ENCODE data around the gene LHFPL2. TPM values are rescaled to one million over a fixed set of nuclear protein-coding genes. Genes with fewer than 3 reads are reported as not detected.
A peak's percentile ranks its signal among the peaks of the same experiment; 100 is the strongest.

LHFPL2 gene
- total and polyA plus RNA-seq, 9 of the 15 experiments (the other 6 are each of a cell fraction or from before 2014, with no cell fraction given): 1.0 to 6.6 (median 4.6) TPM

DNA sequence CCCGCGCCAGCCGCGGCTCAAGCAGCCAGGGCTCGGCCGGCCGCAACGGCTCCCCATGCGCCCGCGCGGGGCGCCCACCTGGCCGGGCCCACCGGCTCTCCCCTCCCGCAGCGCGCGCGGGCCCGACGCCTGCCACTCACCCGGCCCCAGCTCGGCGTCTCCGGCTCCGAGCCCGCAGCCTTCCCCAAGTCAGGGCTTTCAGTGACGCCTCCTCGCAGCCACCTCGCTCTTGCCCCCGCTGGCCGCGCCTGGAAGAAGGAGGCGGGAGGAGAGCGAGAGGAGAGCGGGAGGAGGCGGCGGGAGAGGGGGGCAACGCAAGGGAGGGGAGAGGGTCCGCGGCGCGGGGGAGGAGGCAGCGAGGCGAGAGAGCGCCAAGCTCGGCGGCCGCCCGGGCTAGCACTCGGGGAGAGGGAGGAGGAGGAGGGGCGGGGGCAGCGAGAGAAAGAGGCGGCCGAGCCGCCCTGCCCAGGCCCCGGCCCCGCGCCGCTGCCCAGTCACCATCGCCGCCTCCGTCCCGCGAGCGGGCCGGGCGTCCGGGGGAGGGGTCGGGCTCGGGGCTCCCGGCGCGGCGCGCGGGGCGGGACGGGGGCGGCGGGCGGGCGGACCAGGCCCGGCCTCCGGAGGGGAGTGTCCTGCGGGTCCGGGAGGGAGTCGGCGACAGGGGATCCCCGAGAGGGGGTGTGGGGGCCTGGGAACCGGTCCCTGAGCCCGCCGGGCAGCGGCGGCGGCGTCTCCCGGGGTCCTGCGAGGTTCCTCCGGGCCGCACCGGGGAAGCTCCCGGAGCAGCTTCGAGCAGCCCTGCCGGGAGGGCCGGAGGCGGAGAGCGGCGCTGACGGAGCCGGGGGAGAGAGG is at the start of gene LHFPL2 (continued):
- TF ChIP-seq NR2C2 (CRISPR knock-in tag; IDR thresholded peaks at IDR 0.05): no peak
- no peak for TF ChIP-seq NR2C2 (tag; IDR thresholded peaks at IDR 0.05)
- no peak for TF ChIP-seq LARP7 (IDR thresholded peaks at IDR 0.05)
- no peak for TF ChIP-seq SREBF2 (CRISPR knock-in tag; IDR thresholded peaks at IDR 0.05)
- no peak for TF ChIP-seq ZKSCAN8 (CRISPR knock-in tag; IDR thresholded peaks at IDR 0.05)
- no peak for TF ChIP-seq MXI1 (IDR thresholded peaks at IDR 0.05; ENCODE audit: low read depth, low read length)
- TF ChIP-seq BRF1 (IDR thresholded peaks at IDR 0.05; ENCODE audit: borderline replicate concordance, extremely low read depth, insufficient read length): no peak
- TF ChIP-seq HNRNPL (IDR thresholded peaks at IDR 0.05; ENCODE audit: low read depth, low read length): no peak
- no peak for TF ChIP-seq MED1 (CRISPR knock-in tag; IDR thresholded peaks at IDR 0.05; ENCODE audit: borderline replicate concordance)
- TF ChIP-seq RBFOX2 (IDR thresholded peaks at IDR 0.05; ENCODE audit: low read depth, low read length): peak; percentile 76
- TF ChIP-seq HDGF (IDR thresholded peaks at IDR 0.05): no peak
- TF ChIP-seq SLC30A9 (CRISPR knock-in tag; IDR thresholded peaks at IDR 0.05): no peak
- no peak for TF ChIP-seq ARID1B (IDR thresholded peaks at IDR 0.05)
- TF ChIP-seq, protein P1, sequence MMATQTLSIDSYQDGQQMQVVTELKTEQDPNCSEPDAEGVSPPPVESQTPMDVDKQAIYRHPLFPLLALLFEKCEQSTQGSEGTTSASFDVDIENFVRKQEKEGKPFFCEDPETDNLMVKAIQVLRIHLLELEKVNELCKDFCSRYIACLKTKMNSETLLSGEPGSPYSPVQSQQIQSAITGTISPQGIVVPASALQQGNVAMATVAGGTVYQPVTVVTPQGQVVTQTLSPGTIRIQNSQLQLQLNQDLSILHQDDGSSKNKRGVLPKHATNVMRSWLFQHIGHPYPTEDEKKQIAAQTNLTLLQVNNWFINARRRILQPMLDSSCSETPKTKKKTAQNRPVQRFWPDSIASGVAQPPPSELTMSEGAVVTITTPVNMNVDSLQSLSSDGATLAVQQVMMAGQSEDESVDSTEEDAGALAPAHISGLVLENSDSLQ (IDR thresholded peaks at IDR 0.05): peak; percentile 76
- TF ChIP-seq KDM2B (CRISPR knock-in tag; IDR thresholded peaks at IDR 0.05): no peak
- no peak for TF ChIP-seq THRAP3 (IDR thresholded peaks at IDR 0.05; ENCODE audit: borderline replicate concordance)
- TF ChIP-seq RBM22 (IDR thresholded peaks at IDR 0.05; ENCODE audit: low read depth, low read length, poor library complexity, severe bottlenecking): no peak
- TF ChIP-seq, protein P2, sequence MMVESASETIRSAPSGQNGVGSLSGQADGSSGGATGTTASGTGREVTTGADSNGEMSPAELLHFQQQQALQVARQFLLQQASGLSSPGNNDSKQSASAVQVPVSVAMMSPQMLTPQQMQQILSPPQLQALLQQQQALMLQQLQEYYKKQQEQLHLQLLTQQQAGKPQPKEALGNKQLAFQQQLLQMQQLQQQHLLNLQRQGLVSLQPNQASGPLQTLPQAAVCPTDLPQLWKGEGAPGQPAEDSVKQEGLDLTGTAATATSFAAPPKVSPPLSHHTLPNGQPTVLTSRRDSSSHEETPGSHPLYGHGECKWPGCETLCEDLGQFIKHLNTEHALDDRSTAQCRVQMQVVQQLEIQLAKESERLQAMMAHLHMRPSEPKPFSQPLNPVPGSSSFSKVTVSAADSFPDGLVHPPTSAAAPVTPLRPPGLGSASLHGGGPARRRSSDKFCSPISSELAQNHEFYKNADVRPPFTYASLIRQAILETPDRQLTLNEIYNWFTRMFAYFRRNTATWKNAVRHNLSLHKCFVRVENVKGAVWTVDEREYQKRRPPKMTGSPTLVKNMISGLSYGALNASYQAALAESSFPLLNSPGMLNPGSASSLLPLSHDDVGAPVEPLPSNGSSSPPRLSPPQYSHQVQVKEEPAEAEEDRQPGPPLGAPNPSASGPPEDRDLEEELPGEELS (CRISPR knock-in tag; IDR thresholded peaks at IDR 0.05; ENCODE audit: borderline replicate concordance): peak; percentile 43; the same call in 1 of the 2 replicates
- no peak for TF ChIP-seq HMG20B (CRISPR knock-in tag; IDR thresholded peaks at IDR 0.05)
- TF ChIP-seq BCL6 (CRISPR knock-in tag; IDR thresholded peaks at IDR 0.05): no peak
- TF ChIP-seq, protein P3, sequence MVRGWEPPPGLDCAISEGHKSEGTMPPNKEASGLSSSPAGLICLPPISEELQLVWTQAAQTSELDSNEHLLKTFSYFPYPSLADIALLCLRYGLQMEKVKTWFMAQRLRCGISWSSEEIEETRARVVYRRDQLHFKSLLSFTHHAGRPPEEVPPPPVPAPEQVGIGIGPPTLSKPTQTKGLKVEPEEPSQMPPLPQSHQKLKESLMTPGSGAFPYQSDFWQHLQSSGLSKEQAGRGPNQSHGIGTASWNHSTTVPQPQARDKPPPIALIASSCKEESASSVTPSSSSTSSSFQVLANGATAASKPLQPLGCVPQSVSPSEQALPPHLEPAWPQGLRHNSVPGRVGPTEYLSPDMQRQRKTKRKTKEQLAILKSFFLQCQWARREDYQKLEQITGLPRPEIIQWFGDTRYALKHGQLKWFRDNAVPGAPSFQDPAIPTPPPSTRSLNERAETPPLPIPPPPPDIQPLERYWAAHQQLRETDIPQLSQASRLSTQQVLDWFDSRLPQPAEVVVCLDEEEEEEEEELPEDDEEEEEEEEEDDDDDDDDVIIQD (CRISPR knock-in tag; IDR thresholded peaks at IDR 0.05): no peak
- TF ChIP-seq, protein P4, sequence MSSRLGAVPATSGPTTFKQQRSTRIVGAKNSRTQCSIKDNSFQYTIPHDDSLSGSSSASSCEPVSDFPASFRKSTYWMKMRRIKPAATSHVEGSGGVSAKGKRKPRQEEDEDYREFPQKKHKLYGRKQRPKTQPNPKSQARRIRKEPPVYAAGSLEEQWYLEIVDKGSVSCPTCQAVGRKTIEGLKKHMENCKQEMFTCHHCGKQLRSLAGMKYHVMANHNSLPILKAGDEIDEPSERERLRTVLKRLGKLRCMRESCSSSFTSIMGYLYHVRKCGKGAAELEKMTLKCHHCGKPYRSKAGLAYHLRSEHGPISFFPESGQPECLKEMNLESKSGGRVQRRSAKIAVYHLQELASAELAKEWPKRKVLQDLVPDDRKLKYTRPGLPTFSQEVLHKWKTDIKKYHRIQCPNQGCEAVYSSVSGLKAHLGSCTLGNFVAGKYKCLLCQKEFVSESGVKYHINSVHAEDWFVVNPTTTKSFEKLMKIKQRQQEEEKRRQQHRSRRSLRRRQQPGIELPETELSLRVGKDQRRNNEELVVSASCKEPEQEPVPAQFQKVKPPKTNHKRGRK (tag; IDR thresholded peaks at IDR 0.05): no peak
- TF ChIP-seq NR3C1 (CRISPR knock-in tag; IDR thresholded peaks at IDR 0.05): peak; percentile 83; the same call in 1 of the 2 replicates

Measured in K562 (cell line).